ENCODE data around the gene PPP1R12B.
"Not testable (repeated sequence)": the region's sequence is repeated elsewhere in the genome, so short reads cannot be mapped to it uniquely, and the experiment has no call there.

PPP1R12B gene

DNA sequence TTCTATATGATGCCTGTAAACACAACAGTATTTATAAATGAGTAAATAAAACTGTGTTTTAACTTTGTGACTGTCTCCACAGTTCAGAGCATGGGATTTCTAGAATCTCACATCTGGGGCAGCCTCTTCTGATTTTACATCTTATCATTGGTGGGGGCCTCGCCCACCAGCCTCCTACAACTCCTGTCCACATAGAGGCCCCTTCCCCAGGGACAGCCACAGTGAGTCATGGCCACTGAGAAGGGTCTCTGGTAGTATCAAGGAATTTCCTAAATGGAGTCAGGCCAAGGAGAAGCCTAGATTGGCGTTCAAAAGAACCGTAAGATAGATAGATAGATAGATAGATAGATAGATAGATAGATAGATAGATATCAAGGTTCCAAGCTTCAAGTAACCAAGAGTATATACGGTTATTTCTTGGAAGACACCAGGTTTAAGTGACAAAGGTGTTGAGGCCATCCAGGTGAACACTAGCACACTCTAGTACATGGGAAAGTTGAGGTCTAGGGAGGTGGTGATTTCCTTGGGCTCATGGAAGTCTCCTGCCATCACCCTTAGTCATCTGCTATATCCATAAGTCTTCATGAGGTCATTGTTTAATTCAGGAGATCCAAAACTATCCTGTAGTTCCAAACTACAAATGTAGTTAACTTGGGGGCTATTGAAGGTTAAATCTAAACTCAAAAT lies 240.1 kb downstream of the PPP1R12B start:
- no peak for DNase-seq

DNA sequence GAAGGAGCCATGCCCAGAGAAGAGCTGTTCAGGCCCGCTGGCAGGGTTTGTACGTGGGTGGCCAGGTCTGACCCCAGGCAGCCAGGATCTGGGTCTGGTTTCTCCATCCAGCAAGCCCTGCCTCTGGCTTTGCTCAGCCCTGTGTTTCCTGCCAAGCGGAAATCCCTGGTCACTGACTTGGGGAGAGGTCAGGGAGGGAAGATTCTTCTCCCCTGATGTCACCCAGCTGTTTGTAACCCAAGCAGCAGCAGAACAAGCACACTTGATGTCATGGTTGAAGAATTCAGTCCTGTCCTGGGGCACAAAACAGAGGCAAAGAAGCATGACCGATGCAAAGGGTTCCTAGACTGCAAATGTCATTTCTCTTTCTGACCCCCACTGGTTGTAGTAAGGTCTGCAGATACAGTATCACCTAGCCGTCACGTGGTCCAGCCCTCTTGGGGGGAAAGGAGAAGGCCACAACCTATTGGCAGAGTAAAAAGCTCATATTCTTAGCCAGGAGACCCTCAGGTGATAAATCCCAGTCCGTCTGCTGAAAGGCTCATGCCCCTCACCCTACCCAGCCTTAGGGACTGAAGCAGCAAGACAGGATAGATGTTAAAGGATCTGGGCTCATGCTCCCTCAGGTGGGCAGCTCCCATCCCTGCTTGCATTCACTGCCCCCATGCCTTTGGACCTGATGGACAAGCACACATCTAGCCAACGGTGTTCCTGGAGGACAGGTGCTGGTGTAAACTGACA lies 240.9 kb downstream of the PPP1R12B start:
- DNase-seq = peak; percentile 79

DNA sequence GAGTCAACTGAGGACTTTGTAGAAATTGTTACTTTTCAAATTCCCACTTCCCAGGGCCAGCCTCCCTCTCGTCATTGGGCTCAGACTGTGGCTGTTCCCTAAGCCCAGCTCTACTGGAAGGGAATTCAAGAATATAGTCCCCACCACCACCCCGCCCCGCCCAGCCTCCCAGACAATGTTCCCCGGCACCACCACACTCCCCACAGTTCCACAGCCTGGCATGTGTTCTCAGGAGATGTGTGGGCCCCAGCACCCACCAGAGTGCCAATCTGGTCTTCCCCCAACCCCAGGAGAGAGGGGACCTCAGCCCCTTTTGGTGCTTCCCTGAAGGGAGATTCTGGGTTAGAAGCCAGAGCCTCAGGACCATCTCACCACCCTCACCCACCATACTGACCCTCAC lies 241.6 kb downstream of the PPP1R12B start:
- no peak for DNase-seq

DNA sequence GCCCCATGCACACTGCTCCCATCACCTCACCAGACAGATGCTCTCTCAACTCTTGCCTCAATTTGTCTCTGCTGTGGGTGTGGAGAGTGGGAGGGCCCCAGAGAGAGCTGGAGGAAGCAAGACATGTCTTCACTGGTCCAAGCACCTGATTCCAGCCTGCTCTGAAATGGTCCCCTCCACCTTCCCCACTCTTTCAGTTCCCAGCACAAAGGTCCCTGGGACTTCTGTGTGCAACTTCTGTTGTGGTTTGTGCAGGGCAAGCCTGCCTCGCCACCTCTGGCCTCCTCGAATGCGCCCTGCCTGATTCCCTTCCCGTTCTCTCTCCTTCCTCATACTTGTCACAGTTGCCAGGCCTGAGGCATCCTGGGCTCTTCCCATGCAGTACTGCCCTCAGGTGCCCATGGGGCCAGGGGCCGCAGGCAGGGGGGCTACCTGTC lies 242.5 kb downstream of the PPP1R12B start:
- DNase-seq = no peak

DNA sequence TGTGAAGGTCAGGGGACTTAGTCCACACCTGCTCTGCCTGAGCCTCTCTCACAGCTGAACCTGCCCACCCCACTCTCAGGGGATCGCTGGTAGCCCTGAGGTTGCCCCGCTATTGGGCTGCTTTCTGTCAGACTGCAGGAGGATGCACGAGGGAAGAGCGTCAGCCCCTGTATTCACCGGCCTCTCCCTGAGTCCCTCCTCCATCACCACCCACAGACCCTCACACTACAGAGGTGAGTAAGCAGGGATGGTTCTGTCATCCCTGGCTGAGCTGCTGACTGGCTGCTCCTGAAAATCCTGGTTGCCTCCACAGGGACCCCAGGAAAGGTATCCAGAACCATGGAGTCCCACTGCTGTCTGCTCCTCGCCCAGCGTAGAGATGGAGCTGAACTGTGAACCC lies 243.0 kb downstream of the PPP1R12B start:
- DNase-seq = no peak

DNA sequence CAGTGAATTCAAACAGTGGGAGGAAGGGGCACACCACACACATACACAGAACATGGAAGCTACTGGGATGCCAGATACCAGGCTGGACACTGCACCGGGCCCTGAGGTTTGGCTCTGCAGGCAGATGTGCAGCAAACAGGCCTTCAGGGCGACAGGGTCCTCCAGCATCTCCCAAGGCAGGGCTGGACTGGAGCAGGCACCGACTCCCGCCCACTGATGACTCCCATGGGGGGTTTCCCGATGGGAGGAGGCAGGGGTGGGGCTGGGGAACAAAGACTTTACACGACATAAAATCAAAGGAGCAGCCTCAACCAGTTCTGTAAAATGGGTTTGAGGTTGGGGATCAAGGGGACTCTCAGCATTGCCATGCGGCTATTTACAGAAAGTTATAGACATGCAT lies 243.6 kb downstream of the PPP1R12B start:
- DNase-seq = no peak

DNA sequence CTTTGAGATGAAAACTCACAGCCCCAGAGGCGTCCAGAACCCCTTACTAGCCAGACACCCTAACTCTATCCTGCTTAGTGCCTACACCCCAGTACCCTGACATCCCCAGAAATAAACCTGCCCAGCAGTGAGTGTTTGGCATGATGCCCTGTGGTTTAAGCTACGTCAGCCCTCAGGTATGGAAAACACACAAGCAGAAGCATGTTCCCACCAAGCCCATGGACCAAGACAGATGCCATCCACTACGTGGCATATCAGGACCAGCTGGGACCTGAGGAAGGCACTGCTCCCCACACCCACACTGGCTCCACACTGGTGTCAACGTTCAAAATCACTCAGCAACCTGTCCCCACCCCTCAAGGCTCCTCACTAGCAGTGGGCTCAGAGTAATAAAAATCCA lies 245.3 kb downstream of the PPP1R12B start:
- DNase-seq = no peak

DNA sequence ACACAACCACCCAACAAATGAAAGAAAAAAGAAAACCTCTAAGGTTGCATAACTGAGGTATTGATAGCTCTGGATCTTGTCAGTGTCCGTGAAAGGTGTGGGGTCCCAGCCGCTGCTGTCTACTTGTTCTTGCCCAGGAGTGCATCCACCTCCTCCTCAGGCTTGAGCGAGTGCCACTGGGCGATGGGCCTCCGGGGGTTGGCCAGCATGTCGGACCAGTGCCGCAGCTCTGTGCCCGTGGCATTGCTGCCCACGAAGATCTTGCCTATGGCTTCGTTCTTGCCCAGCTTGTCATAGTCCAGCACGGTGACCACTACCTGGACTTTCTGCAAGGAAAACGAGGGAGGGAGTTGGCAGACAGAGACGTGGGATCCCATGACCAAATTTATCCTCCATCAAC lies 248.1 kb downstream of the PPP1R12B start:
- no peak for DNase-seq

DNA sequence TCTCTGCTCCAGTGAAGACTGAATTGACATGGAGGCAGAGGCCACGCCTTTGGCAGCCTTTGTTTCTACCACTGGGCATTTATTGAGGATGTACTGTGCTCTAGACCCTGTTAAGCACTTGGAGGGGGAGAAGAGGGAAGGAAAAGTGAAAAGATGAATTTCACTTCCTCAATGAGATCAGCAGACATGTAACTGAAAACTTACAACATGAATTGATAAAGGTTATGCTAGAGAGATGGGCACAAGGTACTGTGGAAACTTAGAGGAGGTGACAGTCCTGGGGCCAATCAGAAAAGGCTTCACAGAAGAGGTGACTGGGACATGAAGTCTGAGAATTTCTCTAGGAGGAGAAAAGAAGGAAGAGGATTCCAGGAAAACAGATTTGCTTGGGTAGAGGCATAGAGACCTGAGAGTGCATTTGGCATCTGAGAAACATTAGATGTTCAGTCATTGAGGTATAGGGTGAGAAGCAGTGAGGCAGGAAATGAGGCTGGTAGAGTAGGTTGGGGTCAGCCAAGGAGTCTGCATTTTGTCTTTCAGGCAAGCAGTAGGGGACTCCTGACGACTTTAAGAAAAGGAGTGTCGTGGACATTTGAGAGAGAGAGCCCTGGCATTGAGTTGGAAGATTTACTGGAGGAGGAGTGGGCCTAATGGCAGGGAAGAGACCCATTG lies 248.7 kb downstream of the PPP1R12B start:
- no peak for DNase-seq

DNA sequence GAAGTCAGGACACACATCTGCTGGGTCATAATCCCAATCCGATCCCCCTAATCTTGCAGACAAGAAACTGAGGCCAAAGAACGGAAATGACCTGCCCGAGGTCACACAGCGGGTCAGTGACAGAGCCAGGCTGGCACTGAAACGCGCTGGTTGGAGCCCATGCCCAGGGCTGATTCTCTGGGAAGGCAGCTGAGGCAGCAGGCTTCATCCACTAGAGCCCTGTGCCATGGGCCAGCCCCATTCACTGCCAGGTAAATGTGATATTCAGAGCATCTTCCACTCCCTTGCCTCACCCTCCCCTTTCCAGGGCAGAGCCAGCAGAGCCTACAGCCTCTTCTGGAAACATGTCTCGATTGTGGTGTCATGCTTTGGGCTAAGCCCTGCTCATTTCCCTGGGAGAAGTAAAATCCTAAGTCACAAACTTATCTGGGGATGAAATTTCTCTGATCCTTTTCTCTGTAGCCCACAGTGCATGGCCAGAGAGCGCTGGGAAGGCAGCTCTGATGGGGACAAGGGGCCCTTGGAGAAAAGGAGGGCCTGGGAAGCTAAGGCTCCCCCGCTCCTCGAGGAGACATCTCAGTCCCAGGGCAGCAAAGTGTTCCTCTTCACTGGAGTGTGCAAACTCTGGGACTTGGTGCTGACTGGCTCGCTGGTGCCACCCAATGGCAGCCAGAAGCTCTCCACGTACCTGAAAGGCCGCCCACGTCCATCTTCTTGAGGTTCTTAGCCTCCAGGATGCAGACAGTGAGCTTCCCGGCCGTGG lies 251.4 kb downstream of the PPP1R12B start:
- peak; percentile 74 for DNase-seq

DNA sequence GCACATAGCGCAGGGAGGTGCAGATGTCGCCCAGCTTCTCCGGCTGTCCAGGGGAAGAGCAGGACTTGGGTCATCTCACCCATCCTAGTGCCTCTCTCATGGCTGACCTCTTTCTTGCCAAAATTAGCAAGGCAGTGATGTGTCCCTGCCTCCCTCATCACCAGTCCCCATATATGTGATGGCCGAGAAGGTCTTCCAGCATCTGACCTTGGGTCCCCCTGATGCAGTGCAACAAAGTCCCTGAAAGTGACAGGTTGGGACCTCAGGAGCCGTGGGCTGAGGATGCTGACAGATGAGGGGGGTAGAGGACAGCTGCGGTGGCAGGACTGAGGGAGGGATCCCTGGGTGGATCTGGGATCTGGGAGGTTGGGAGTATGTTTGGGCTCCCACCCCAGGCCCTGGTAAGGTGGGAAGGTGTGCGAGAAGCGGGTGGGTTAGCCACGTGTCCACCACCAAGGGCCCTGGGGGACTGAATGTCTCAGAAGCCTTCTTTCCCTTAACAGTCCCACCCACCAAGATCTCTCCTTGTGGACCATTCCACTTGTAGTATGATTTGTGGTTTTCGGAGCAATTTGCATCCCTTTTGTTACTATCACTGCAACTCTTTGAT lies 252.0 kb downstream of the PPP1R12B start:
- DNase-seq = no peak

DNA sequence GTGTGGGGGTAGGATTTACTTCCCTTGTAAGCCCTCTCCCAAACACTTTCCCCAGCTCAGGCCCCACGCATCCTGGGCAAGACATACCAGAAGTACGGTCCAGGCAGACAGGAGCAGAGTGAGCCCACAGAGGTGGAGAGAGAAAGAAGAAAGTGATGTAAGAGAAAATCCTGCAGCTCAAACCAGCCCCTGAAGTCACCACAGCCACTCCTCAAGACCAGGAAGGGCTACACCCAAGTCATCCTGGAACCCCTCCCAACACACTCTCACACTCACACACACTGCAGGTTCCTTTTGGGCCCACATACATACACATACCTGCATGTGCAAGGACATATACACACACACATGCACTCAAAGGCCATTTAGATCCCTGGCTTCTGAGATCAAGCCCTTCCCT lies 254.9 kb downstream of the PPP1R12B start:
- no peak for DNase-seq

DNA sequence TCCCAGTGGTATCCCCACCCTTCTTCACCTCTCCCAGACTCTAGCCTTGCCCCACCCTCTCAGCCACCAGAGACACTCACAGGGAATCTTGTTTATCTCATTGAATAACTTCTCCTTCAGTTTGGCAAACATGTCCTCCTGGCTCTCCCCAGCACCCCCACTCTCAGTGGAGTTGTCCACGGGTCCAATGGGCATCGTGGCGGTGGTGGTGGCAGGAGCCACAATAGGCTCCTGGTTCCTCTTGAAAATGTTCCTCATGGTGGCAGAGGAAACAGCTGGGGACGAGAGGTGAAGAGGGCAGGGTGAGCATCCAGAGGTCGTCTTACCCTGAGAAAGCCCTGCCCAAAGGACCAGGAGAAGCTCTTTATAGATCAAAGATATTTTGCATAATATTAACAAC lies 257.0 kb downstream of the PPP1R12B start:
- DNase-seq = no peak

DNA sequence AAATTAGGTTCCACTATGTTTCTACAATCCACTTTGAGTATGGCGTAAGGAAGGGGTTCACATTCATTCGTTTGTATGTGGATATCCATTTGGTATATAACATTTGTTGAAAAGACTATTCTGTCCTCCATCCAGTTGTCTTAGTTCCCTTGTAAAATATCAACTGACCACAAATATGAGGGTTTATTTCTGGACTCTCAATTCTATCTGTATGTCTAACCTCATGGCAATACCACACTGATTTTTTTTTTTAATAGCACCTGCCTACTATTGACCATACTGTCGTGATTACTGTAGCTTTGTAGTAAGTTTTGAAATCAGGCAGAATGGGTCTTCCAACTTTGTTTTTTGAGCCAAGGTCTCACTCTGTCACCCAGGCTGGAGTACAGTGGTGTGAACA lies 263.5 kb downstream of the PPP1R12B start:
- not testable (repeated sequence) for DNase-seq

DNA sequence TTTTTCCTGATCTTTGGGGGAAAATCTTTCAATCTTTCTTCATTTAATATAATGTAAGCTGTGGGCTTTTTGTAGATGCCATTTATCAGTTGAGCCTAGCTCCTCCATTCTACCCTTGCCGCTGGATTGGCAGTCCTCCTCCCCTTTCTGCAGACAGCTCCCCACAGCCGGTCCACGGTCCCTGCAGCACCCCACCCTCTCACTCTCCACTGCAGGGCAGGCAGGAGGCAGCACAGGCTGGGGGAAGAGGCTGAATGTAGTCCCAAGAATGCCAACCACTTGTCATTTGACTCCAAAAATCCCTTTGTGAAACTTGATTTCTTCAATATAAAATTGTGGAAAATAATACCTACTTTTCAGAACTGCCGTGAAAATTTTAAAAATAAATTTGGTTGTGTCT lies 265.1 kb downstream of the PPP1R12B start:
- no peak for DNase-seq

DNA sequence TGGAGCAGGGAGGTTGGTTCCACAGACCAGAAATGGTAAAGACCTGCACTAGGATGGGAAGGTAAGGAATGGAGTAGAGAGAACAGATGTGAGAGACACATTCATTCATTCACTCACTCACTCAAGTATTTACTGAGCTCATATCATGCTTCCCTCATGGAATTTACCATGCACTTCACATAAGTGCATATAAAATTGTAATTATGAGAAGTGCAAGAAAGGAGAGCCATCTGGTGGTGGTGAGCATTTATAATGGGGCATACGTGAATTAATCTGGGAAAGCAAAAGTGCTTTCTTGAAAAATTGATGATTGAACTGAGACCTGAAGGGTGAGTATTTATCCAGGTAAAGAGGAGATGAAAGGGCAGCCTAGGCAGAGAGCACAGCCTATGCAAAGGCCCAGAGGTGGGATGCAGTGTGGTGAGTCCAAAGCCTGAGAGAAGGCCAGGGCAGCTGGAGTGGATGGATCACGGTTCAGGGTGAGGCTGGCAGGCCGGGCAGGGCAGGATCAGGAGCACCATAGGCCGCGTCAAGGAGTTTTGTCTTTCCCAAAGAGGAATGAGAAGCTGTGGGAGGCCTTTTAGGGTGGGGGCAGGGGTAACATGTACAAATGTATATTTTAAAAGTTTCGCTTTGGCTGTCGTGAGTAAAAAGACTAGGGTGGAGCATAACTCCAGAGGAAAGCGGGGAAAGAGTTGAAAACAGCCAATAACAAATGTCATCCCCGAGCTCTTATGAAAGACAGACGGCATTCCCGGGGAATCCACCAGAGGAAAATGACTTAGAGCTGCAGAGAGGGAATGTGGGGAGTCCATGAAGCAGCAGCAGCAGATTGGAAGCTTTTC lies 266.1 kb downstream of the PPP1R12B start:
- not testable (repeated sequence) for DNase-seq

DNA sequence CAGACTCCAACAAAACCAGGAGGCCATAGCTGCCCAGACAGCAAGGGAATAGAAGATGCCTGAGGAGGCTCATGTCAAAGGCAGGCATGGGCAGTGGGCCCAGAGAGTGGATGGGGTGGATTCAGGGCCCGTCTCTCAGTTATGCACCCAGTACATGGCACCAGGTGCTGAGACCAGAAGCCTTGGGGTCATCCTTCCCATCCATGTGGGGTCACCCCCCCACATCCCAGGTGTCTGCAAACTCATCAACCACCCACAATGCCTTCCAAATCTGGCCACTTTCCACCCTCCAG lies 266.7 kb downstream of the PPP1R12B start:
- DNase-seq = not testable (repeated sequence)

DNA sequence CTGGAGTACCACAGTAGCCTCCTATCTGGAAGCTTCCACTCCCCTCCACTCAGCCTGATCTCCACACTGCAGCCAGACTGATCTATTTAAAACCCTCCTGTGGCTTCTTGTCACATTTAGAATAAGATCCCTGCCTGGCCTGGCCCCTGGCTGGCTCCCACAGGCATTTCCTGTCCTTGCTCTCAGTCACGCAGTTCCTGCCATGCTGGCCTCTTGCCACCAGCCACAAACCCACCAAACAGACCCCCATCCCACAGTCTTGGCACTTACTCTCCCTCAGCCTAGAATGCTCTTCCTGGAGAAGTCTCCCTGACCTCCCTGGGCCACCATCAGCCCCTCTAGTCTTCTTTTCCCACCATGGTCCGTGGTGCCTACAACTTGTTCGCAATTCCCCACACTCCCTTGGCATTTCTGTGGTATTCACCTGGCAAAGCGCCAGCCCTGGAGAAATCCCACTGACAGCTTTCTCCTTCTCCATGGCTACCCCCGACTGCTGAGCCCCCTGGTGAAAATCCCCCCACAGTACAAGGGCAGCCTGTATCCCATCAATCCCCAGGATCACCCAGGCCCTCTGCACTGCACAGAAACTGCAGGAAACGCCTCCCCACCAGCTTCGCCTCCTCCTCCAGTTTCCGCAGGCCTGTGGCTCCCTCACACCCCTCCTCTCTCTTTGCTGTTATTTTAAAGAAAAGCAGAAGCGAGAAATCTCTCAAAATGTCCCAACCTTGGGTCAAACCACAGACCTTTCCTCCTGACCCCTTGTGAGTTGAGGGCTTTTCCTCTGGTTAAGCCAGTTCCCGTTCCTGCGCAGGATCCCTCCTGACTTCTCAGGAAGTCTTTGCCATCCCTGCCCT lies 267.2 kb downstream of the PPP1R12B start:
- peak; percentile 43 for DNase-seq

DNA sequence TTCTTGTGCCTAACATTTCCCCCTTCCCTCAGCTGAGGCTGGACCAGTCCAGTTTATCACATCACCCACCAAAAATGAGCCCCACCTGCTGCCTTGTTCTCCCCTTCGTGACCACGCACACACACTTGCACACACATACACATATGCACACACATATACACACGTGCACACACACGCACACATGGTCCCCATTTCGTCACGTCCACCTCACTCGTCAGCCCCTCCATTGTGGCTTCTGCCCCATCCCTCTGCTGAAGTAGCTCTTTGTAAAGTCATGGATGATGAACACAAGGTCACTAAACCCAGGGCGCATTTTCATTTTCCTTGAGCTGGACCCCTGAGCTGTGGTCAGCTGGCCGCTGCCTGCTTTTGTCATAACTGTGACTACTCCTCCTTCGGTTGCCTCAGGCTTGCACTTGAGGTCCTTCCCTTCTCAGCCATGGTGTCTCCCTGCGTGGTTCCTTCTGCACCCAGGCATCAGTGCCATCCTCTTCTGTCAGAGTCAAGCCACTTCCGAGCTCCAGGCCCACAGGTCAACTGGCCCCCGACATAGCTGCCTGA lies 267.9 kb downstream of the PPP1R12B start:
- no peak for DNase-seq

DNA sequence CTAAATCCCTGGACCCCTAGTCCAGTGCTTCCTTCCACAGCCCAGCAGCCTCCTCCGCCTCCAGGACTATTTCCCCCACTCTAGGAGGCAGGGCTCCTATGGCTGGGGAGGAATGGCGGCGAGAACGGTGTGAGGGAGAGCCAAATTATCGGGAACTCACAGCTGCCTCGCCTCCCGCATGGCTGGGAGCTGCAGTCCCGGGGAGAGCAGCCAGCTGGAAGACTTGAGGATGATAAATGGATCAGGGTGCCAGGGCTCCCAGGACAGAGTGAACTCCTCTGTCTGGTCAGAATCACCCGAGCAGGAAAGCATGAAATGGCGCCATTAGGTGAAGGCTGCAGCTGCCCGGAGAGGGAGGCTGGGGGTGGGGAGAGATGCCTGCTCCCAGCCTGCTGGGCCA lies 270.5 kb downstream of the PPP1R12B start:
- DNase-seq = not testable (repeated sequence)

DNA sequence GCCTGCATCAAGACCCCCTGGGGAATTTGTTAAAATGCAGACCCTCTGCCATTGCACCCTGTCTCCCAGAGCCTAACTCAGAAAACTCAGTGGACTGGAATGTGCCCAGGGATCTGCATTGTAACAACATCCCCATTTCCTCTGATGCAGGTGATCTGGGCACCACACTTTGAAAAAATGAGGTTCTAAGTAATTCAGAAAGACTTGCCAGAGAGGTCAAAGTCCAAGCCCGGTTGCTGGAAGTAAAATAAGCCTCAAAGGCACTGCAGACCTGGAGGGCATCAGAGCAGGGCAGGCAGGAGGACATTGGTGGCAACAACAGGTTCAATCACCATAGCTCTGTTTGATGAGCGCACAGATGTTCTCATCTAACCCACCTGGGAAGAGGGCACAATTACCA lies 271.0 kb downstream of the PPP1R12B start:
- DNase-seq = no peak
